GM21717 (cell line): Measurements from ENCODE around the gene PIP5K1B.

ENCODE experiments used
- ATAC-seq: cut with Tn5 transposase; IDR thresholded peaks from one replicate; pipeline ENCODE4 v1.9.1; 2021; ENCODE audit warnings: mild to moderate bottlenecking, moderate library complexity; ENCODE audit not compliant: unreplicated experiment

Gene PIP5K1B

DNA sequence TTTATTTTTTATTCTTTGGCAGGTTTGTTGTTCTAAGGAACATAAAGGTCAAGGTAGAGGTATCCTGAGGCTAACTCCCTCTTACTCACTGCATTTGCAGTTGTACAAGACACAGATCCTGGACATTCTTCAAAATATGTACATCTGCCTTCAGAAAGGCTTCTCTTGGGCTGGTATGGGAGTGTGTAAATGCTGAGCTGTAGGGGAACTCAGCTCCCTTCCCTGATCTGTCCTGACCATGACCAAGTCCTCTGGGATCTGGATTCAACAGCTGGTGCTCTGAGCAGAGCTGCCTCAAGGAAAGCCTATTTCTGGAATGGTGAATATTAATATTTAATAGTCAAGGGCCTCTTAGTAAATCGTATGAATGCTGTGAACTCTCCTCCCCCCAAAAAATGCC, 191.4 kb downstream of the PIP5K1B start:
- ATAC-seq, result peak; percentile 12

DNA sequence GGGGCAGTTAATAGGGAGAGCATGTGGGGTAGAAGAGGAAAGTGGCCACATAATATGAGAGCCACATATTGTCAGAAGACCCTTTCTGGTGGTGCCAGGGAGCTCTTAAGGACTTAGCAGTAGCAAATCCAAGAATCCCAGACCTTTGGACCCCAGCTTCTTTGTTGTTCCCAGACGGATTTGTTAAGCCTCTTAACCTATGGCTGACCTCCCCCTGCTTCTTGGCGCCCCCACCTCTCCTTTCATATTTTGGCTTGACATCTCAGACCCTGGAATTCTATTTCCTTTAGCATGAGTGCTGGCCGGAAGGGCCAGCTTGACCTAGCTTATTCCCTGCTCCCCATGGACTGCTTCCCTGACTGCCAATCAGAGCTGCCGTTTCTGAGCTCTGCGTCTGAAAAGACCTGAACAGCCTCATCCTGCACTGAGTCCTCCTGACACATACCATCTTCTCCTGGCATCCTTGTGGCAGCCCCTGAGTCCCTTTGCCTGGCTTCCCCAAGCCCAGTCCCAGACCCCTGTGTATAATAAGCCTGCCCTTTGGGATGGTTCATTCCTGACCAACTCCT, 192.6 kb downstream of the PIP5K1B start:
- no peak for ATAC-seq

DNA sequence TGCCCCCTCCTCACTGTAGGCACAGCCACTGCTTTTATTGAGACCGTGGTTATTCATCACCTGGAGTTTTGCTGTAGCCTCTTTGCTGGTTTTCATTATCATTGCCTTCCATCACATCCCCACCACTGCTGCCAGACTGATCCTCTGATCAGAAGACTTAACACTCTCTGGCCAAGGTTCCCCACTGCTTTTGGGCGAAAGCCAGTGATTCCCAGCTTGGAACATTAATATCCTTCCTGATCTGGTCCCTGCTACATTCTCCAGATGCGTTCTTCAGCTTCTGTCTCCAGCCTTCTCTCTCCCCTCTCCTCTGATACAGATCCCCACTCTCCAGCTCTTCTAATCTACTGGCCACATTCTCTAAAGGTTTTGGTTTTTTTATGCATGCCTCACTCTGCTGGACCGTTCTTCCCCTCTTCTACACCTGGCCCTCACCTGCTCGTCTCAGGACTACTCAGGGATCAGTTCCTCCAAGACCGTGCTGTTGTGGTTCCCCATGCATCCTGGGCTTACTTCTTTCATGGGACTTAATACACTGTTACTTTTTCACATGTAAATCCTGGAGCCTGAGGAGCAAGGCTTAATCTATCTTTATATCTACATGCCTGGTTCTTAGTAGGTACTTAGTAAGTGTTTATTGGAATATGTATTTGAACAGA, 193.9 kb downstream of the PIP5K1B start:
- ATAC-seq, result no peak

DNA sequence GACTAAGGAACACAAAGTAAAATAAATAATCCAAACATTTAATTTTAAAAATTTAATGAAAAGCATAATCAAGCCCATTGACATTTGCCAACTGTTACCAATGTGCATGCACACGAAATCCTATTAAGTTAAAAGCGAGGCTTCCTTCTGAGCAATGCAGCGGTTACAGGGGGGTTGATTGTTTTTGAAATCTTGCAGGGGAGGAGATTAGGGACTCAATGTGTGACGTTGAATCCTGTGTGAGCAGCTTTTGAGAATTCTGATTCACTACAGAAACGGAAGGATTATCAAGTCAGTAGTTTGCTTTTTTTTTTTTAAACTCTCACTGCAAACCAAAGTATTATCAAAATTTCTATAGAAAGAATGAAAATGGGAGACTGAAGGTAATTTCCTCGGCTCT, 199.4 kb downstream of the PIP5K1B start:
- no peak for ATAC-seq

DNA sequence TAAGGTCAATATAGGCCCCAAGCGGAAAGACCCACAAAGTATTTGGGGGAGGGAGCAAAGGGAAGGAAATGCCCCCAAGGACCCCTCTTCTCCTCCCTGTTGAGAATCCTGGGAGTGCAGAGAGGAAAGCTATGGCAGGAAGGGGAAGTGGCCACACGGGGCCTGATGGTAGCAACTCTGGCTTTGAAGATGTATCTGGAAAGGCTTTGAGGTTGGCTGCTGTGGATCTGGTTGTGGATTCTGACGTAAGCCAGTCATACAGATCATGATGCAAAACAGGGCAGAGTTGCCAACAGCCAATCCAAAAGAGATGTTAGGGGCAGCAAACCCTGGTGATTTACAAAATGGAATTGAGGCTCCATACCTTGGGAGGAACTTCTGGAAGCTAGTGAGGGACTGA, 200.1 kb downstream of the PIP5K1B start:
- ATAC-seq, result no peak

DNA sequence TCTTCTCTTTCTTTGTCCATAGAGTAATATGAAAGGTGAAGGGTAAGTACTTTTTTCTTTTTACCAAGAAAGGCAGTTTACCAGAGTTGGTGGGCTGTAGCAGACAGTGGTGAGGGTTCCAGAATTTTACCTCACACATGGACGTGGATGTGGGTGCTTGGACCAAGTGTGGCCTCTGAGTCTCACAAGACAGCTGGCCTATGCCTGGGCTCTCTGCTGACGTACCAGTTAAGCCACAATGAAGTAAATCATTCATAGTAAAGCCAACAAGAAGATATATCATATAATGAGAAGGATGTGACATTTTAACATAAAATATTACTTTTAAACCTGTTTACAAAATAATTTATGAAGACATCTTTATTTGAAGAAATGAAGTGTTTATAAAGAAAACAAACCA, 202.9 kb downstream of the PIP5K1B start:
- no peak for ATAC-seq

DNA sequence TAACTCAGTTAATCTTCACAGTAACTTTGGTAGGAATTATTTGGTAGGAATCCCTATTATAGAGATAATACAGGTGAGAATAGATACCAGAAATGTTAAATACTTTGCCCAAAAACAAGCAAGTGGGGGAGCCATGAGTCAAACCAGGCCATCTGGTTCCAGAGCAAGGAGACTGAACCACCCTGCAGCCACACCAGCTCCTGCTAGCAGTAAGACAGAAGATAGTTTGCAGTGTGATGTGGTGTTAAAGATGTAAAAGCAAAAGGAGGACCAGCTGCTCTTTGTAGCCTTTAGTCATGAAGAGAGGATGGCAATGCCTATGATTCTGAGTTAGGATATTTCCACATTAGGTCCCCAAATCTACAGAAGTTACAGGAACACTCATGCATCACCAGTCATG, 207.5 kb downstream of the PIP5K1B start:
- peak; percentile 65 for ATAC-seq

DNA sequence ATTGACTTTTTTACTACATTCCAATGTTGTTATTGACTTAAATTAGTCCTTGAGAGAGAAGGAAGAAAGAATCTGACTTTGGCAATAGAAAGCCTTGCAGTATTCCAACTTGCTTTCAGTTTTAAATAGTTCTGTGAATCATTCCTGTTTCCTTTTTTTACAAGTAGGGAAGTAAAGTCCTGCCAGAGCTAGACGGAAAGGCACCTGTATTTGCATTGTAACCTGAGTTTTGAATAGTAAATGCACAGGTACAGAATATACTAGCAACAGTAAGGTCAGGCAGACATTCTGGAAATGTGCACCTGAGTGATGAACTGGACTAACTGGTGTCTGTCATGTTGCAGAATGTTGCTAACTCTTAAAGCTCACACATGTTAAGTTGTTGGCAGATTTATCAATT, 208.0 kb downstream of the PIP5K1B start:
- no peak for ATAC-seq

DNA sequence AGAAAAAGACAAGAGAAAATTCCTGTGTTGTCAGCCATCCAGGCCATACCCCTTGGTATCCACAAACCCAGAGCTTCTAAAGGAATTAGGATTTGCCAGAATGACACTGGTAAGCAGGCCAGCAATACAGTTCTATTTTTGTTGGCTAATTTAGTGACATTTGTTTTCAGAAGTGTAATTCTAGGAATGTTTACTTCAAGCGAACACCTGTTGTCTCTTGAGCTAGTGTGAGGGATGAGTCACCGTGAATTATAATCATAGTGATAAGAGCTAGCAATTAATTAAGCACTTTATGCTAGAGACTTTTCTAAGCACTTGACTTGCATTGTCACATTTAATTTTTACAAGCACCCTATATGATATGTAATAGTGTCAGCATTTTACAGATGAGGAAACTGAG, 209.7 kb downstream of the PIP5K1B start:
- no peak for ATAC-seq

DNA sequence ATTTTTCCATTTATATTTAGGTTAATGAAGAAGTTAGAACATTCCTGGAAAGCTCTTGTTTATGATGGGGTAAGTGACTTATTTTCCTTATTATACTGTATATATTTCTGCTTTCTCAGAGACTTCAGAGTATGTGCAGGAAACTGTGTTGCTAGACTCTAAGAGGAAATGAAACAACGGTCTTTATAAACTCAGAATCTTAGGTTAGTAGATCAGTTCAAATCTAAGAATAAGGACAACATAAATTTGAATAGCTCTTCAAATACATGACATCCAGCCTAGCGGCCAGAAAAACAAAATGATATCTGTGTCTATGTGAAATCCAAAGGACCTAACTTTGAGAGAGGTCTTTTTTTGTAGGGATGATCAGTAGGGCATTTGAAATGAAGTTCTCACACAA, 214.6 kb downstream of the PIP5K1B start:
- no peak for ATAC-seq

DNA sequence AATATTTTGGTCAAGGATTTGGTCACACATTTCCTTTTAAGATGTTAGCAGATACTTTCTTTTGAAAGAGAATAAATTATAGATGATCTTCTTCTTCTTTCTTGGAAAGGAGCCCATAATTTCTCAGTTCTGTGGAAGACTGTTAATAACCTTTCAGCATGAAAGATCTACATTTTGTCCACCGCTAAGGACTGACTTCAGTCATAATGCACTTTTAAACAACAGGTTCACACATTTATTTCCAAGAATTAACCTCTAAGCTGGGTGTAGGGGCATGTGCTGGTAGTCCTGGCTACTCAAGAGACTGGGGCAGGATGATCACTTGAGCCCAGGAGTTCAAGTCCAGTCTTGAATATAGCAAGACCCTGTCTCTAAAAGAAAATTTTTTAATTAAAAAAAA, 215.9 kb downstream of the PIP5K1B start:
- no peak for ATAC-seq

DNA sequence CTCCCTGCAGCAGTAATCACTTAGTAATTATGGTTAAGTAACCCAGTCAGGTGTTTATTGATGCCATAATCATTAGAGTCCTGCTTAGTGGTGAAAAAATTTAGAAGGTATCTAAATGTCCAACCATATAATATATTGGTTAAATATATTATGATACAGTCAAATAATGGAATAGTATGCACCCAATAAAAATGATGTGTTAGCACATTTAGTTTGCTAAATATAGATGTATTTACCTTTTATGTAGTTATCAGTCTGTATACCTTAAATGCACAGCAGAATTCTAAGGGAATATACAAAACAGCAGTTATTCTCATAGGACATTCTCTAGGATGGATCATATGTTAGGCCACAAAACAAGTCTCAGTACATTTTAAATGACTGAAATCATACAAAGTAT, 218.4 kb downstream of the PIP5K1B start:
- ATAC-seq, result no peak

DNA sequence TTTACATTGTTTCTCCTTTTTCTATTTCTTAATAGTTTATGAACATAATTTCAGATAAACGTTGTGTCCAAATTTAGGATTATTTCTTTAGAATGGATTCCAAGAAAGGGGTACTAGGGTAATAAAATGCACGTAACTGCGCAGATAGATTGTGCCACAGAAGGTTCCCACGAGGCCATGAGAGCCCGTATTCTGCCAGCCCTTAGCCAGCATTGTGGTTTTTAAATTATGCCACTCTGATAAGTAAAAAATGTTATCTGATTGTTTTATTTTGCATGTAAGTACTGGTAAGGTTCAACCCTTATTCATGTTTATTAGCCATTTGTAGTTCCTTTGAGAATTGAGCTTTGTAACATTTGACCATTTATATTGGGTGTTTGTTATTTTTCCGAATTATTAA, 220.1 kb downstream of the PIP5K1B start:
- no peak for ATAC-seq

DNA sequence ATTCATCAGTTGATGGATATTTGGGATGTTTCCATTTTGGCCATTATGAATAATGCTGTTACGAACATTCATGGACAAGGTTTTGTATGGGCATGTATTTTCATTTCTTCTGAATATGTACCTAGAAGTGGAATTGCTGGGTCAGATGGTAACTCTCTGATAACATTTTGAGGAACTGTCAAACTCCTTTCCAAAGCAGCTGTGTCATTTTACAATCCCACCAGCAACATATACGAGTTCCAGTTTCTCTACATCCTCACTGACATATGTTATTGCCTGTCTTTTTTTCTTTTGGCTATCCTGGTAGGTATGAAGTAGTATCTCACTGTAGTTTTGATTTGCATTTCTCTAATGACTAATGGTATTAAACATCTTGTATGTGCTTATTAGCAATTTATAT, 222.1 kb downstream of the PIP5K1B start:
- ATAC-seq, result no peak

DNA sequence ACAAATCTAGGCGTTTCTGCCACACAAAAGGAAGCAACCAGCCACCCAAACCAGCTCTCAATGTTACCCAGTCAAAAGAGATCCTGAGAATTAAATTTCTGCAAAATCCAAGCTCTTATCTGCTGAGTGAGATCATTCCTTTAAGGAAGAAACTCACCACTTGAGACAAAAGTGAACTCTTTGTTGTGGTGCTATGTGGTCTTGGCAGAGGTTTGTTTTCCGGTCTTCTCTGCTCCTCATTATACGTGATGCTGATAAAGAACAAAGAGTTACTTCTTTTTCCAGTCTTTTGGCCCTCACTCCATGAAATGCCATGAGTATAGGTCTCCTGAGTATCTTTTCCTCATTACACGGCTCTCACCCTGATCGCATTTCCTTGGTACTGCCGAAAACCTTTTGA, 226.8 kb downstream of the PIP5K1B start:
- ATAC-seq, result no peak

DNA sequence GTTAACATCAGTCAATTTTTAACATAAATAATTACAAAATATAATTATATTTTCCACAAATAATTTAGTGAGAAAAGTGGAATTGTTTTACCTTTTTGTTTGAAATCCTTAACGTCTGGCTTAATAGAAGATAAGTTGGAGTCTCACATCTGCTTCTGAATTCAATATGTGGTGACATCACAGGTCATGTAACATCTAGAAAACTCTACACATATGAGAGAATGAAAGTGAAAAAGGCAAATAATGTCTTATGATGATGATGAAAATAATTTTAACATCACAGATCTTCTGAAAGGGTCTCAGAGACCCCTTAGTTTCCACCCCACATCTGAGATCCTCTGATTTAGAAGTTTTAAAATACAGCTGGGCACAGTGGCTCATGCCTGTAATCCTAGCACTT, 227.4 kb downstream of the PIP5K1B start:
- peak; percentile 42 for ATAC-seq

DNA sequence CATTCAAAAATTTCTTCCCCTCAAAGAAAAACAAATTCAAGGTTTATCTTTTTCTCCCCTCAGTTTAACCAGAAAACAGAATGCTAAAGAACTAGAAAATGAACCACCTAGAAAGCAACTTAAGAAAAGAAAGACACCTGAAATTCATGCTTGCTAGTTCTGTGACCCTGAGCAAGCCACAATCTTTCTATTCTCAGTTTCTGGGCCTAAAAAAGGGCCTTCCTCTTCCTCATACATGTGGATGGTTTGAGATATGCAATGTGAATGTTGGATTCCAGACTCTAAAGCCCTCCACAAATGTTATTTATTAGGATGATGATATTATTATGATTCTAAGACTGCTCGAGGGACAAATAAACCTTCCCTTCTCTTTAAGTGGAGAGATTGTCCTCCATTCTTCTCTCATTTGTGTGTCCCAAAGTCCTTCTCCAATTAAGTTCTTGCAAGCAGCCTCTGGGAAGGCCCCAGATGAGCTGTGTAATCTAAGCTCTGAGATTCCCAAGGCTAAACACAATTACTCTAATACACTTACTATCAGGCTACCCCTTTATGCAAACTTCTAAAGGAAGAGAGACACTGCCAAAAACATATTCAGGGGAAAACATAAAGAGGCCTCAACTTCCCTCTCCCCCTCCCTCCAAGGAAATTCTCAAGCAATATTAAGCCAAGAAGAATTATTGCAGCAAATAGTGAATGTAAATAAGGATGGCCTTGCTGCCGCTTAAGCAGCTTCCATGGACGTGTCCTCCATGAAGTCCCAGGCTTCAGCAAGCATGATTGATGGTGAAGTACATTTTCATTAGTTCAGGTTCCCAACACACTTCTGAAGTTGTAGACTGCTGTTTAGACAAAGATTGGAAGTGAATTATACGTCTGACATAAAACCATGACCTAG, 228.6 kb downstream of the PIP5K1B start:
- peak; percentile 97 for ATAC-seq

DNA sequence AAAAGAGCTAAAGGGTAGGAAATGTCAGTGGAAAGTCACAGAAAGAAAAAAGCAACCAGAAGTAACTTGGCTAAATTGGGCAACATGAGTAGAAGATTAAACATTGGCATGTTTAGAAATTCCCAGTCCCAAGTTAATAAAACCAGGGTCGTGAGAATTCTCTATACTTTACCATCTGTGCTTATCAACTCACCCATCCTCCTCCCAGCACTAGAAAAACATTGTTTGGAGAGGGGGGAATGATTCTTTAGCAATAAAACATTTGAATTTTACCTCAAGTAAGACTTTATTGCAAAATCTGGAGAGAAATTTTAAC, 229.2 kb downstream of the PIP5K1B start:
- no peak for ATAC-seq

DNA sequence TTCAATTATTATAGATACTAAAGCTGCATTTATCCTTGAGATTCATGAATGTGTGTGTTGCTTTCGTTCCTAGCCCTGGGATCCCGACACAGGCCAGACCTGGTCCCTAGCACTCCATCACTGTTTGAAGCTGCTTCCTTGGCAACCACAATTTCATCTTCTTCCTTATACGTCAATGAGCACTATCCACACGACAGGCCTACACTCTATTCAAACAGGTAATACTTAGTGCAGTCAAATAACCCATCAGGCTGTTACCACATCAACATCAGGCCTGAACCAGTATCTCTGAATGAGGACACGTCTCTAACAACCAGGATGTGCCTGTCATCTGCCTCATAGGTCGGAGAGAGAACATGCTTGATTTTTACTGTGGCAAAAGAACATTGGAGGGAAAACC, 235.5 kb downstream of the PIP5K1B start:
- ATAC-seq, result no peak

DNA sequence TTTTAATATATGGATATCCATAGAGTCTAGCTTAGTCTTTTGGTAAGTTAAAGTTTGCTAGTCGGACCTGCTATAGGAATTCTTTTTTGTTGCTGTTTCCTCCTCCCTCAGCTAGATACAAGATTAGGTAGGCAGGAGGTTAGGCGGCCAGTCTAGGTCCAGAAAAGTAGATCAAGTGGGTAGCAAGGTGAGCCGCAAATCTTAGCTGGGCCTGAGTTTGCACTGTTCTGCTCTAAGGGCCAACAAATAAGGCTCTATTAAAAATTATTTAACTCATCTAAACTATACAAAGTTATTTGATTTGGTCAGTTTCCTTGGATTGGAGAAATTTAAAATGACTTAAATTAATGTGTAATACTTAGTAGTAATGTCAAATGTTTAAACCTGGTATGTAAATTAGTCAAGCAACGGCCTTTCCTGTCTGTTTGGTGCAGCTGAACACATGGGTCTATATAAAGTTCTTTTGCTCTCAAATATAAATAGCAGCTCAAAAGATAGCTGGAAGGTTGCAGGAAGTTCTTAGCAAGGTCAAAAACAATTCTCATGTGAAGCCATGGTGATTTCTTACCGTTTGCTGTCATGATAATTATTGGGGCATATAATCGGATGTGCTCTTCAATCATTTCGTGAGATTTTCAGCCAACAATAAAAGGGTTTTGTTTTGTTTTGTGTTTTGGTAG, 236.9 kb downstream of the PIP5K1B start:
- no peak for ATAC-seq

DNA sequence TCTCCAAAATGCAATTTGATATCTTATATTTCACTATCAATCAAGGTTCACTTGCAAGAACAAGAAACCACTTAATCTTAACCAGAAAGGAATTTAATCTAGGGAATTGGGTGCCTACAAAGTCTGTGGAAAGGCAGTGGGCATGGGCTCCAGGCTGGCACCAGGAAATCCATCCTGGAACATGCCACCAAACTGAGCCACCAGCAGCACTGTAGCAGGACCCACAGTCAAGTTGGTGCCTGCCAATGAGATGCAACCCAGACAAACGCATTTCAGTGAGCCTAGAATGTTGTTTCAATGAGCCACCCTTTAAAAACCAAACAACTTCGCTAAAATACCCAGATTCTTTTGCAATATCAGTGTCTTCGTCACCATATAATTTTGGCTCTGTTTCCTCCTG, 237.8 kb downstream of the PIP5K1B start:
- ATAC-seq, result no peak

DNA sequence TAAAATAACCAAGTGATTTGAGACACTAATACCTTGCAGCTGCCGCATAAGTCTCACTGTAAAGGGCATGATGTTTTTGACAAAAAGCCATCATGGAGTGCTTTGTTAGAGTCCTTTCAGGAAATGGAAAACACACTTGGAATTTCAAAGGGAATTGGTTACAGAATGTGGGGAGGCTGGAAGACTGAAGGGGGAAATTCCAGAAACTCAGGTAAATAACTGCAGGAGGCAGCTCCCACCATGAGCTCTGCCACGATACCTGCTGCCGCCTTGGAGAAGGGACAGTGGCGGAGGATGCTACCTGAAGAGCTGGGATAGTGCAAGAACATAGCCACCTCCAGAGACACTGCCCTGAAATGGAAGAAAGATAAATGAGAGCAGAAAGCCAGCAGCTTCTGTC, 242.0 kb downstream of the PIP5K1B start:
- ATAC-seq, result no peak
